Measurements from ENCODE around the gene SELPLG.
A peak's percentile ranks its signal among the peaks of the same experiment; 100 is the strongest.

Gene SELPLG

GRCh38 chr12:108618079-108618952 lies 15.4 kb downstream of the SELPLG start:
- peak; percentile 78 for DNase-seq

GRCh38 chr12:108616941-108617858 lies 16.5 kb downstream of the SELPLG start:
- DNase-seq = peak; percentile 84

GRCh38 chr12:108616359-108616758 lies 17.3 kb downstream of the SELPLG start:
- DNase-seq = no peak

GRCh38 chr12:108615918-108616317 lies 17.8 kb downstream of the SELPLG start:
- no peak for DNase-seq

GRCh38 chr12:108614639-108615038 lies 19.1 kb downstream of the SELPLG start:
- no peak for DNase-seq

GRCh38 chr12:108614041-108614440 lies 19.7 kb downstream of the SELPLG start:
- DNase-seq = no peak

- no peak for DNase-seq
Measured at GRCh38 chr12:108613548-108613947, 20.1 kb downstream of the SELPLG start.

GRCh38 chr12:108612788-108613282 lies 20.9 kb downstream of the SELPLG start:
- no peak for DNase-seq

GRCh38 chr12:108611884-108612415 lies 21.7 kb downstream of the SELPLG start:
- DNase-seq = peak; percentile 70

GRCh38 chr12:108610856-108611605 lies 22.7 kb downstream of the SELPLG start:
- no peak for DNase-seq

- no peak for DNase-seq
Measured at GRCh38 chr12:108610336-108610815, 23.3 kb downstream of the SELPLG start.

- DNase-seq = no peak
Measured at GRCh38 chr12:108609537-108610335, 24.0 kb downstream of the SELPLG start.

- DNase-seq = no peak
Measured at GRCh38 chr12:108608616-108609015, 25.1 kb downstream of the SELPLG start.

GRCh38 chr12:108607981-108608600 lies 25.6 kb downstream of the SELPLG start:
- no peak for DNase-seq

- DNase-seq = no peak
Measured at GRCh38 chr12:108606492-108606891, 27.2 kb downstream of the SELPLG start.

- no peak for DNase-seq
Measured at GRCh38 chr12:108605690-108606406, 27.8 kb downstream of the SELPLG start.

- DNase-seq = no peak
Measured at GRCh38 chr12:108605000-108605689, 28.5 kb downstream of the SELPLG start.

- DNase-seq = no peak
Measured at GRCh38 chr12:108604208-108604941, 29.3 kb downstream of the SELPLG start.

GRCh38 chr12:108603743-108604142 lies 30.0 kb downstream of the SELPLG start:
- no peak for DNase-seq

Data from CD4-positive, alpha-beta T cell treated with Interleukin-10 for 1 hour (primary cell).